GM23338 (cell line): ENCODE results near the gene KIAA0513. TPM values are rescaled to one million over a fixed set of nuclear protein-coding genes. Genes with fewer than 3 reads are reported as not detected.
A peak's percentile ranks its signal among the peaks of the same experiment; 100 is the strongest.

Source experiments
- ATAC-seq: fragments of 200-7000 bp; cut with Tn5 transposase; 3 replicates; pipeline ENCODE4 v1.9.1; 2020
- DNase-seq: peaks from one replicate; pipeline ENCODE4 v3.0.0-alpha.2; 2015; ENCODE audit warnings: low spot score
- H2AFZ ChIP-seq: fragments of 200-600 bp; sonication (generic); 2 replicates; pipeline ENCODE4 v1.8.0; 2016; ENCODE audit warnings: antibody characterized with exemption, mild to moderate bottlenecking, moderate library complexity
- H3F3A ChIP-seq: fragments of 200-600 bp; sonication (generic); replicated peaks from 2 replicates; pipeline ENCODE4 v1.8.0; 2017; ENCODE audit warnings: antibody characterized with exemption, mixed run types, low read depth
- H3K27ac ChIP-seq: fragments of 200-600 bp; sonication (generic); 2 replicates; pipeline ENCODE4 v1.6.1; 2016; ENCODE audit warnings: low read depth
- H3K27me3 ChIP-seq: fragments of 200-600 bp; sonication (generic); 2 replicates; pipeline ENCODE4 v1.8.0; 2016; ENCODE audit warnings: mild to moderate bottlenecking, mixed run types, moderate library complexity; ENCODE audit not compliant: insufficient read depth
- H3K36me3 ChIP-seq: fragments of 200-600 bp; sonication (generic); 2 replicates; pipeline ENCODE4 v1.8.0; 2016; ENCODE audit warnings: mild to moderate bottlenecking; ENCODE audit not compliant: insufficient read depth
- H3K4me1 ChIP-seq: fragments of 200-600 bp; sonication (generic); 2 replicates; pipeline ENCODE4 v1.8.0; 2016; ENCODE audit warnings: mild to moderate bottlenecking, moderate library complexity; ENCODE audit not compliant: insufficient read depth
- H3K4me2 ChIP-seq: fragments of 200-600 bp; sonication (generic); 2 replicates; pipeline ENCODE4 v1.7.1; 2017; ENCODE audit warnings: mixed run types
- H3K4me3 ChIP-seq: fragments of 200-600 bp; sonication (generic); 2 replicates; pipeline ENCODE4 v1.6.1; 2016; ENCODE audit warnings: mixed run types
- H3K79me2 ChIP-seq: fragments of 200-600 bp; sonication (generic); replicated peaks from 2 replicates; pipeline ENCODE4 v1.8.0; 2017; ENCODE audit warnings: mild to moderate bottlenecking; ENCODE audit not compliant: insufficient read depth
- H3K9me2 ChIP-seq: fragments of 200-600 bp; sonication (generic); 2 replicates; pipeline ENCODE4 v1.8.0; 2017; ENCODE audit not compliant: insufficient read depth
- H4K20me1 ChIP-seq: fragments of 200-600 bp; sonication (generic); replicated peaks from 2 replicates; pipeline ENCODE4 v1.8.0; 2017; ENCODE audit warnings: mild to moderate bottlenecking; ENCODE audit not compliant: insufficient read depth
- H3K27ac Mint-ChIP-seq: 2 replicates; pipeline ENCODE4 v1.8.0; 2020; ENCODE audit warnings: inconsistent platforms, mild to moderate bottlenecking, moderate library complexity, mixed read lengths
- H3K27me3 Mint-ChIP-seq: 3 replicates; pipeline ENCODE4 v1.8.0; 2022; ENCODE audit warnings: low read depth, mild to moderate bottlenecking, moderate library complexity, mixed read lengths, inconsistent platforms; ENCODE audit not compliant: insufficient read depth, poor library complexity
- H3K36me3 Mint-ChIP-seq: 3 replicates; pipeline ENCODE4 v1.8.0; 2021; ENCODE audit warnings: low read depth, mild to moderate bottlenecking, inconsistent platforms, moderate library complexity, mixed read lengths
- H3K4me1 Mint-ChIP-seq: 3 replicates; pipeline ENCODE4 v1.8.0; 2020; ENCODE audit warnings: mild to moderate bottlenecking, inconsistent platforms, mixed read lengths
- H3K4me3 Mint-ChIP-seq: 3 replicates; pipeline ENCODE4 v1.8.0; 2021; ENCODE audit warnings: moderate library complexity, mild to moderate bottlenecking, inconsistent platforms, mixed read lengths
- H3K9me3 Mint-ChIP-seq: 3 replicates; pipeline ENCODE4 v1.8.0; 2020; ENCODE audit warnings: moderate library complexity, mild to moderate bottlenecking, inconsistent platforms, mixed read lengths
- CREB1 ChIP-seq: fragments of 250-450 bp; sonication (Bioruptor Pico); IDR thresholded peaks from 2 replicates; pipeline ENCODE4 v1.5.0; 2020; ENCODE audit warnings: low read depth, mild to moderate bottlenecking, moderate library complexity
- CTCF ChIP-seq, 2 experiments: fragments of 200-600 bp in 1 of 2; sonication (generic) in 1 of 2; conservative IDR thresholded peaks; 2 replicates each; pipeline versions ENCODE4 v1.5.1 to v1.6.1; 2016 to 2017; ENCODE audit warnings: antibody characterized with exemption in 2 of 2, low read depth in 2 of 2, mild to moderate bottlenecking in 2 of 2, moderate library complexity in 1 of 2
- ETS1 ChIP-seq: IDR thresholded peaks from 2 replicates; pipeline ENCODE4 v1.6.1; 2016; ENCODE audit warnings: antibody characterized with exemption
- EZH2 ChIP-seq: fragments of 200-600 bp; sonication (generic); IDR thresholded peaks from one replicate; pipeline ENCODE4 v1.8.0; 2017; ENCODE audit warnings: antibody characterized with exemption, mild to moderate bottlenecking, low read depth; ENCODE audit not compliant: unreplicated experiment
- EZH2phosphoT487 ChIP-seq: fragments of 200-600 bp; sonication (generic); IDR thresholded peaks from one replicate; pipeline ENCODE4 v1.8.1; 2018; ENCODE audit warnings: antibody characterized with exemption; ENCODE audit not compliant: unreplicated experiment
- JUNB ChIP-seq: IDR thresholded peaks from one replicate; pipeline ENCODE4 v1.6.1; 2016; ENCODE audit warnings: antibody characterized with exemption; ENCODE audit not compliant: unreplicated experiment
- NANOG ChIP-seq: IDR thresholded peaks from 2 replicates; pipeline ENCODE4 v1.6.1; 2016; ENCODE audit warnings: antibody characterized with exemption, borderline replicate concordance
- POLR2AphosphoS5 ChIP-seq: IDR thresholded peaks from 2 replicates; pipeline ENCODE4 v1.6.1; 2016; ENCODE audit warnings: antibody characterized with exemption, low read depth
- STAT1 ChIP-seq: IDR thresholded peaks from one replicate; pipeline ENCODE4 v1.6.1; 2016; ENCODE audit warnings: antibody characterized with exemption; ENCODE audit not compliant: unreplicated experiment
- ZNF331 ChIP-seq: fragments of 250-450 bp; sonication (Bioruptor Pico); IDR thresholded peaks from 2 replicates; pipeline ENCODE4 v1.5.0; 2020; ENCODE audit warnings: low read depth, mild to moderate bottlenecking, moderate library complexity
- ZNF462 ChIP-seq: fragments of 250-450 bp; sonication (Bioruptor Pico); IDR thresholded peaks from 2 replicates; pipeline ENCODE4 v1.5.0; 2020; ENCODE audit warnings: mild to moderate bottlenecking, moderate library complexity
- polyA plus RNA-seq: library from polyadenylated mRNA; unstranded; fragments of >200 nt; fragmentation: Nextera tagmentation; extraction: Ambion mirVana; gene quantifications from 2 replicates; pipeline ENCODE4 v1.2.1, GENCODE V29; 2016
- total RNA-seq: library from RNA; depleted of rRNA; stranded (reverse); fragments of >200 nt; shearing (Covaris generic); gene quantifications from 2 replicates; pipeline ENCODE4 v1.2.3, GENCODE V29; 2014

Gene KIAA0513
- total and polyA plus RNA-seq, 2 experiments from 2014 or later = 2.1 to 8.7 TPM

GRCh38 chr16:85046472-85046916 is 18.9 kb downstream of the KIAA0513 start (continued):
- TF ChIP-seq CTCF (conservative IDR thresholded peaks at IDR 0.05; ENCODE audit: low read depth in 2 of 2) = no peak
- TF ChIP-seq NANOG = no peak
- no peak for TF ChIP-seq ZNF331
- no peak for TF ChIP-seq CREB1 (CRISPR knock-in tag)
- no peak for TF ChIP-seq STAT1
- TF ChIP-seq ZNF462 = no peak

- ATAC-seq = peak; percentile 47
- TF ChIP-seq CREB1 (CRISPR knock-in tag) = no peak
- no peak for TF ChIP-seq EZH2phosphoT487
- no peak for TF ChIP-seq JUNB
- TF ChIP-seq ETS1 = no peak
- TF ChIP-seq ZNF331 = no peak
- TF ChIP-seq EZH2 = no peak
- no peak for TF ChIP-seq CTCF (conservative IDR thresholded peaks at IDR 0.05; ENCODE audit: low read depth in 2 of 2)
- no peak for TF ChIP-seq NANOG
- no peak for TF ChIP-seq POLR2AphosphoS5
- no peak for TF ChIP-seq STAT1
Observed at GRCh38 chr16:85046931-85047866, 19.6 kb downstream of the KIAA0513 start.

More at GRCh38 chr16:85046931-85047866, 19.6 kb downstream of the KIAA0513 start:
- Histone ChIP-seq H3K79me2 (no peaks in the 10 kb centered on the region), H3K27me3 (no peaks in the 10 kb centered on the region), H4K20me1 (no peaks in the 10 kb centered on the region; the same call in 1 of the 2 replicates), H3K4me3 (no peak overlapping the region), H3K36me3 (no peaks in the 10 kb centered on the region), H3K9me2 (no peaks in the 10 kb centered on the region), H3K27ac (no peak overlapping the region), H3K4me2 (no peak overlapping the region), H3K4me1 (no peaks in the 10 kb centered on the region), H3F3A (no peaks in the 10 kb centered on the region), H2AFZ (no peak overlapping the region)
- no peaks in the 10 kb centered on the region for H3K36me3 Mint-ChIP-seq
- H3K27me3 Mint-ChIP-seq = peaks cover 5% of the 10 kb centered on the region
- H3K4me3 Mint-ChIP-seq = no peak overlapping the region
- no peak overlapping the region; the same call in 1 of the 2 replicates for H3K27ac Mint-ChIP-seq
- no peaks in the 10 kb centered on the region for H3K9me3 Mint-ChIP-seq
- H3K4me1 Mint-ChIP-seq = no peaks in the 10 kb centered on the region; the same call in 1 of the 3 replicates
- no peak for DNase-seq
